Measurements from ENCODE around the gene ADAP1. TPM values are rescaled to one million over a fixed set of nuclear protein-coding genes. Genes with fewer than 3 reads are reported as not detected.

ADAP1 gene
- total RNA-seq, 4 donors from 2014 or later, result 41.9 to 94.2 (median 78.3) TPM

GRCh38 chr7:935874-936385, 18.6 kb downstream of the ADAP1 start:
- H3K4me3 ChIP-seq, result no peak overlapping the region
- peaks cover 0 to 15% (median 6%) of the 10 kb centered on the region in 4 donors for H3K36me3 ChIP-seq
- no peak for TF ChIP-seq POLR2AphosphoS5 (IDR thresholded peaks at IDR 0.05)
- TF ChIP-seq POLR2A (IDR thresholded peaks at IDR 0.05; ENCODE audit: low read depth), result no peak
- TF ChIP-seq EP300 (IDR thresholded peaks at IDR 0.05), result no peak
- no peak for TF ChIP-seq CTCF (IDR thresholded peaks at IDR 0.05)
- 95% methylated on average over 27 of the region's 28 CpGs for WGBS
- H3K27ac ChIP-seq (replicated peaks in 1 of 4), result no peak overlapping the region
- intact Hi-C loops (cut with DNase I), result no loop called here
- no peak for DNase-seq (ENCODE audit: extremely low spot score)
- no peaks in the 10 kb centered on the region for H3K4me1 ChIP-seq
- no peaks in the 10 kb centered on the region for H3K9me3 ChIP-seq
- H3K27me3 ChIP-seq, result no peaks in the 10 kb centered on the region

GRCh38 chr7:935164-935873, 19.2 kb downstream of the ADAP1 start:
- no peak for TF ChIP-seq POLR2A (IDR thresholded peaks at IDR 0.05; ENCODE audit: low read depth)
- no peak for TF ChIP-seq EP300 (IDR thresholded peaks at IDR 0.05)
- no peak for TF ChIP-seq CTCF (IDR thresholded peaks at IDR 0.05)
- TF ChIP-seq POLR2AphosphoS5 (IDR thresholded peaks at IDR 0.05), result no peak
- Histone ChIP-seq H3K4me1 (no peaks in the 10 kb centered on the region), H3K9me3 (no peaks in the 10 kb centered on the region), H3K4me3 (no peak overlapping the region), H3K27me3 (no peaks in the 10 kb centered on the region), H3K27ac (replicated peaks in 1 of 4) (no peak overlapping the region), H3K36me3 (peaks cover 0 to 15% (median 6%) of the 10 kb centered on the region in 4 donors)
- 56% methylated on average over 20 of the region's 46 CpGs for WGBS
- no peak for DNase-seq (ENCODE audit: extremely low spot score)
- intact Hi-C loops (cut with DNase I), result no loop called here

GRCh38 chr7:934469-935163, 19.9 kb downstream of the ADAP1 start:
- Histone ChIP-seq H3K36me3 (peaks cover 0 to 15% (median 6%) of the 10 kb centered on the region in 4 donors), H3K27ac (replicated peaks in 1 of 4) (no peak overlapping the region), H3K9me3 (no peaks in the 10 kb centered on the region), H3K27me3 (no peaks in the 10 kb centered on the region), H3K4me3 (no peak overlapping the region), H3K4me1 (no peaks in the 10 kb centered on the region)
- TF ChIP-seq POLR2AphosphoS5 (IDR thresholded peaks at IDR 0.05), result no peak
- TF ChIP-seq POLR2A (IDR thresholded peaks at IDR 0.05; ENCODE audit: low read depth), result no peak
- no peak for TF ChIP-seq CTCF (IDR thresholded peaks at IDR 0.05)
- TF ChIP-seq EP300 (IDR thresholded peaks at IDR 0.05), result no peak
- intact Hi-C loops (cut with DNase I), result no loop called here
- DNase-seq (ENCODE audit: extremely low spot score), result no peak
- WGBS, result 89% methylated on average over 30 of the region's 34 CpGs

GRCh38 chr7:932651-932975, 21.9 kb downstream of the ADAP1 start:
- Histone ChIP-seq H3K9me3 (no peaks in the 10 kb centered on the region), H3K4me3 (no peak overlapping the region), H3K36me3 (peaks cover 0 to 15% (median 6%) of the 10 kb centered on the region in 4 donors), H3K27ac (replicated peaks in 1 of 4) (no peak overlapping the region), H3K4me1 (peaks cover 0 to 17% (median 2%) of the 10 kb centered on the region in 4 donors), H3K27me3 (no peaks in the 10 kb centered on the region)
- TF ChIP-seq POLR2A (IDR thresholded peaks at IDR 0.05; ENCODE audit: low read depth) (no peak), CTCF (IDR thresholded peaks at IDR 0.05) (no peak), POLR2AphosphoS5 (IDR thresholded peaks at IDR 0.05) (no peak)
- intact Hi-C loops (cut with DNase I), result no loop called here
- WGBS, result 85% methylated on average over 10 of the region's 11 CpGs
- no peak for DNase-seq (ENCODE audit: extremely low spot score)
